ENCODE results near the gene COL23A1.
"Not testable (repeated sequence)": the region's sequence is repeated elsewhere in the genome, so short reads cannot be mapped to it uniquely, and the experiment has no call there.

The COL23A1 gene

GRCh38 chr5:178206166-178207101 is 383.8 kb downstream of the COL23A1 start:
- DNase-seq (ENCODE audit: low read depth) = no peak

- DNase-seq (ENCODE audit: low read depth) = no peak
These were observed 384.5 kb downstream of the COL23A1 start for GRCh38 chr5:178205749-178206047.

- DNase-seq (ENCODE audit: low read depth) = no peak
These were observed 385.1 kb downstream of the COL23A1 start for GRCh38 chr5:178204935-178205748.

GRCh38 chr5:178204182-178204934 is 385.8 kb downstream of the COL23A1 start, which contains the start of gene HNRNPAB:
HNRNPAB (plus strand) TSS chr5:178204533; CDS start chr5:178204838, 305 bp downstream.
- peak; percentile 63 for DNase-seq (ENCODE audit: low read depth)

DNA sequence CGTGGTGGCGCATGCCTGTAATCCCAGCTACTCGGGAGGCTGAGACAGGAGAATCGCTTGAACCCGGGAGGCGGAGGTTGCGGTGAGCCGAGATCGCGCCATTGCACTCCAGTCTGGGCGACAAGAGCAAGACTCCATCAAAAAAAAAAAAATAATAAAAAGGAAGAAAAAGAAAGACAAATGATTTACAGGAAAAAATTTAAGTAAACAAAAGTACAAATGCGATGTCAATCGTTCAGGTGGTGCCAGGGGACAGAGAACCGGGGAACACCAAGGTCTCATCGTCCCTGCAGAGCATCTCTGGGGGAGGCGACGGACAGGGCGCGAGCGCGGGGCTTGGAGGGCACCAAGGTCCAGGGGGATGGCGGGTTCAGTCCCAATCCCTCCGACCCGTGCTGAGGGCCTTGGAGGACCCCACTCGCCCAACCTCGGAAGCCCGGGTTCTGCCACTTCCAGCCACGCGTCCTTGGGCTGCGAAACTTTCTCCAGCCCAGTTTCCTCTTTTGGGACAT is 386.5 kb downstream of the COL23A1 start:
- DNase-seq (ENCODE audit: low read depth) = no peak

GRCh38 chr5:178202541-178202940 is 387.7 kb downstream of the COL23A1 start:
- DNase-seq (ENCODE audit: low read depth) = no peak

DNA sequence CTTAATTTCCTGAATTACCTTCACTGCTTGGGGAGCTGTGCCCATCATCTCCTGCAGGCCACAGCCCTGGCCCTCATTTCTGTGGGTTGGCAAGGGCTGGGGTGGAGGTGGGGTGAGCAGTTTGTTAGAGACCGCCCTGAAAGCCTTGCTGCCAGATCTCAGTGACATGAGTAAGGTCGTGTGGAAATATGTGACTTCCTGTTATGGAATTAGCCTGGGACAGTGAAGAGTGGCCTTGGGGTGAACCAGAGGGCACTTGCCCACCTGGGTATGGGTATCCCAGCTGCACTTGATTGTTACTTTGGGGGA is 388.3 kb downstream of the COL23A1 start:
- no peak for DNase-seq (ENCODE audit: low read depth)

DNA sequence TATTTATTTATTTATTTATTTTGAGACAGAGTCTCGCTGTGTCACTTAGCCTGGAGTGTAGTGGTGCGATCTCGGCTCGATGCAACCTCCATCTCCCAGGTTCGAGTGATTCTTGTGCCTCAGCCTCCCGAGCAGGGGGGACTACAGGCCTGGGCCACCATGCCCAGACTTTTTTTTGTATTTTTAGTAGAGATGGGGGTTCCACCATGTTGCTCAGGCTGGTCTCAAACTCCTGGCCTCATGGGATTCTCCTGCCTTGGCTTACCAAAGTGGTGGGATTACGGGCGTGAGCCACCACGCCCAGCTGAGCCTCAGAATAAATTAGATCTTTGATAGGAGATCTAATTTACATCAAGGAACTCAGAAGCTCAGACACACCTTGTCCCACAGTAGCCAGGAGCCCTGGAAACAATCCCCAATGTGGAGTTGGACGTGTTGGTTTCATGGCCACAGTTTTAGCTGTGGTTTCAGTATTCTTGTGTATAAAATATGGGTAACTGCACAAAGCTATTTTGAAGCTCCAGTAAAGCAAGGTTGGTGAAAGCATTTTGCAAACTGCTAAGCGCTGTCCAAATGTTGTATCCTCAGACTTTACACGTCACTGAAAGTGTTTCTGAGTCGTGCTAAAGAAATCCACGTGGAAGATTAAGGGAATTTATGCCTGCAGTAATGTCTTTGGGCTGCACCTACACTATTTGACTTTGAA is 388.8 kb downstream of the COL23A1 start:
- DNase-seq (ENCODE audit: low read depth) = no peak

GRCh38 chr5:178199581-178200434 is 390.4 kb downstream of the COL23A1 start:
- no peak for DNase-seq (ENCODE audit: low read depth)

DNA sequence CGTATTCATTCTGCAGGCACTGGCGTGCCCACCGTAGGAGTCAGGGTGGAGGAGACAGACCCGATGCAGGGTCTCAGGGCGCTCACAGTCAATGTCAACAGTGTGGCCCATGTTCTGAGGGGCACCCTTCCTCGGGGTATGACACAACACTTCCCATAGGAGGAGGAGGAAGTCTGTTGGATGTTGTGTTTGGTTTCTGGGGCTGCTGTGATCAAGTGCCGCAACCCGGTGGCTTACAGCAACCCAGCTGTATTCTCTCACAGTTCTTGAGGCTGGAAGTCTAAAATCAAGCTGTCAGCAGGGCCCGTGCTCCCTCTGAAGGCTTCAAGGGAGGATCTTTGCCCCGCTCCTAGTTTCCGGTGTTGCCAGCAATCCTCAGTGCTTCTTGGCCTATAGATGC is 391.5 kb downstream of the COL23A1 start:
- no peak for DNase-seq (ENCODE audit: low read depth)

DNA sequence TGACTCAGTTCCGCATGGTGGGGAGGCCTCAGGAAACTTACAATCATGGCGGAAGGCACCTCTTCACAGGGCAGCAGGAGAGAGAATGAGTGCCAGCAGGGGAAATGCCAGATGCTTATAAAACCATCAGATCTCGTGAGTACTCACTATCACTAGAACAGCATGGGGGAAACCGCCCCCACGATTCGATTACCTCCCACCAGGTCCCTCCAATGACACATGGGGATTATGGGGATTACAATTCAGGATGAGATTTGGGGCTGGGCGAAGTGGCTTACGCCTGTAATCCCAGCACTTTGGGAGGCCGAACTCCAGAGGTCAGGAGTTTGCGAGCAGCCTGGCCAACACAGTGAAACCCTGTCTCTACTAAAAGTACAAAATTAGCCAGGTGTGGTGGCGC is 392.0 kb downstream of the COL23A1 start:
- DNase-seq (ENCODE audit: low read depth) = not testable (repeated sequence)

DNA sequence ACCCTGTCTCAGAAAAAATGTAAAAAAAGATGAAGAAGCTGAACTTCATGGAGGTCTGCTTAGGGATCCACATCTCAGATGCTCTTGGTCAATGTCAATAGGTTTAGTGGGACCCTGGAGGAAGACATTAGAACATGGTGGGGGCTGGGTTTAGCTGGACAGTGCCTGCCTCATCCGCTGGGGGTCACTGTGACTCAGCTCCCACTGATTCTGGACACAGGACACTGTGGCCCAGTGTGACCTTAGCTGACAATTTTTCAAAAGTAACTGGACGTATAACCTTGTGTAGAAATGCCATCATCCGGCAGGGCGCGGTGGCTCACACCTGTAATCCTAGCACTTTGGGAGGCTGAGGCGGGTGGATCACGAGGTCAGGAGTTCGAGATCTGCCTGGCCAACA is 393.2 kb downstream of the COL23A1 start:
- DNase-seq (ENCODE audit: low read depth) = no peak

GRCh38 chr5:178196281-178196812 is 393.8 kb downstream of the COL23A1 start:
- no peak for DNase-seq (ENCODE audit: low read depth)

GRCh38 chr5:178194026-178194425 is 396.2 kb downstream of the COL23A1 start:
- no peak for DNase-seq (ENCODE audit: low read depth)

DNA sequence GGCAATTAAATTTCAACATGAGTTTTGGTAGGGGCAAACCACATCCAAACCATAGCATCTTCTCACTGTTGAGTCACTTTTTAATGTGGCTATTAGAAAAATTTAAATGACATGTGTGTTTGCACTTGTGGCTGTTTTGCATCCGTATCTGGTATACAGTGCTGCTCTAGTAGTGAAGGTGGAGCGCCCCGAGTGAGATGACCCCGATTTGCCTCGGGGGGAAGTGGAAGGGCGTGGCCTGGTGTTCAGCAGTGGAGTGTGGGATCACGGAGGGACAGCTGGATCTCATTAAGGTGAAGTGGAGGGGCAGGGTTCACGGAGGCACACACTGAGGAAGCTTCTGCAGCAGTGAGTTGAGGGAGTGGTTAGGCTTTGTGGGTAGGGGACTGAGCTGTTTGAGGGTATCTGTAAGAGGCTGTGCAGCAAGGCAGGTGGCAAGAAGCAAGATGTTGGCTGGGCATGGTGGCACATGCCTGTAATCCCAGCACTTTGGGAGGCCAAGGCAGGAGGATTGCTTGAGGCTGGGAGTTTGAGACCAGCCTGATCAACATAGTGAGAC is 396.9 kb downstream of the COL23A1 start:
- DNase-seq (ENCODE audit: low read depth) = no peak

GRCh38 chr5:178192787-178193186 is 397.4 kb downstream of the COL23A1 start:
- DNase-seq (ENCODE audit: low read depth) = no peak

DNA sequence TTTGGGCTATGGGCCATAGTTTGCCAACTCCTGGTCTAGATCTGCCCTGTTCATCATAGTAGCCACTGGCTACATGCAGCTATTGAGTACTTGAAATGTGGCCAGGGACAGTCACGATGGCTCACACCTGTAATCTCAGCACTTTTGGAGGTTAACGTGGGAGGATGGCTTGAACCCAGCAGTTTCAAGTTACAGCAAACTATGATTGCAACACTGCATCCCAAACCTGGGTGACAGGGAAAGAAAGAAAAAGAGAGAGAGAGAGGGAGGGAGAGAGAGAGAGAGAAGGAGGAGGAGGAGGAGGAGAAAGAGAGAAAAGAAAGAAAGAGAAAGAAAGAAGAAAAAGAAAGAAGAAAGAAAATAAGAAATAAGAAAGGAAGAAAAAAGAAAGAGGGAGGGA is 397.9 kb downstream of the COL23A1 start:
- no peak for DNase-seq (ENCODE audit: low read depth)

DNA sequence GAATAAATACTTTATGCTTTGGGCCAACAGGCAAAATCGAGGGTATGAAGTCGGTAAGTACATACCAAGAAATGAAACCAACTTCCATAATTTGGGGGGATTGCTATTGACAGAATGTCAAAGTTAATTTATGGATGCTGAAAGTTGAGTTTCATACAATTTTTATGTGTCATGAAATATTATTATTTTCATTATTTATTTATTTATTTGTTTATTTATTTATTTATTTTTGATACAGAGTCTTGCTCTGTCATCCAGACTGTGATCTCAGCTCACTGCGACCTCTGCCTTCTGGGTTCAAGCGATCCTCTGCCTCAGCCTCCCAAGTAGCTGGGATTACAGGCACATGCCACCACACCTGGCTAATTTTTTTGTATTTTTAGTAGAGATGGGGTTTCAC is 398.5 kb downstream of the COL23A1 start:
- DNase-seq (ENCODE audit: low read depth) = no peak

GRCh38 chr5:178189433-178189832 is 400.8 kb downstream of the COL23A1 start:
- no peak for DNase-seq (ENCODE audit: low read depth)

All from GM04503 (cell line).